ENCODE measurements around the gene EXOC3.

Gene EXOC3

GRCh38 chr5:476814-477175 is 33.8 kb downstream of the EXOC3 start:
- DNase-seq (ENCODE audit: low read depth), result no peak
- in situ Hi-C loops (cut with HindIII; ENCODE audit: low sequenced_read_pairs), result no loop called here
- no peak for TF ChIP-seq CTCF (IDR thresholded peaks at IDR 0.05; ENCODE audit: low read depth, low read length, missing control alignments)
- H3K4me3 ChIP-seq (ENCODE audit: low read depth, low read length), result no peak overlapping the region

- no peak overlapping the region for H3K4me3 ChIP-seq (ENCODE audit: low read depth, low read length)
- no peak for TF ChIP-seq CTCF (IDR thresholded peaks at IDR 0.05; ENCODE audit: low read depth, low read length, missing control alignments)
- no peak for DNase-seq (ENCODE audit: low read depth)
- in situ Hi-C loops (cut with HindIII; ENCODE audit: low sequenced_read_pairs), result no loop called here
These were observed 34.3 kb downstream of the EXOC3 start for GRCh38 chr5:477247-477646.

- TF ChIP-seq CTCF (IDR thresholded peaks at IDR 0.05; ENCODE audit: low read depth, low read length, missing control alignments), result no peak
- no peak for DNase-seq (ENCODE audit: low read depth)
- no peak overlapping the region for H3K4me3 ChIP-seq (ENCODE audit: low read depth, low read length)
- in situ Hi-C loops (cut with HindIII; ENCODE audit: low sequenced_read_pairs), result no loop called here
These were observed 34.9 kb downstream of the EXOC3 start for GRCh38 chr5:477871-478270.

- H3K4me3 ChIP-seq (ENCODE audit: low read depth, low read length), result no peak overlapping the region
- no peak for DNase-seq (ENCODE audit: low read depth)
- in situ Hi-C loops (cut with HindIII; ENCODE audit: low sequenced_read_pairs), result no loop called here
- TF ChIP-seq CTCF (IDR thresholded peaks at IDR 0.05; ENCODE audit: low read depth, low read length, missing control alignments), result no peak
These were observed 35.5 kb downstream of the EXOC3 start for GRCh38 chr5:478369-478981.

GRCh38 chr5:478982-479535 is 36.1 kb downstream of the EXOC3 start:
- no peak for TF ChIP-seq CTCF (IDR thresholded peaks at IDR 0.05; ENCODE audit: low read depth, low read length, missing control alignments)
- H3K4me3 ChIP-seq (ENCODE audit: low read depth, low read length), result no peak overlapping the region
- in situ Hi-C loops (cut with HindIII; ENCODE audit: low sequenced_read_pairs), result no loop called here
- no peak for DNase-seq (ENCODE audit: low read depth)

- no peak for DNase-seq (ENCODE audit: low read depth)
- no peak for TF ChIP-seq CTCF (IDR thresholded peaks at IDR 0.05; ENCODE audit: low read depth, low read length, missing control alignments)
- in situ Hi-C loops (cut with HindIII; ENCODE audit: low sequenced_read_pairs), result no loop called here
- H3K4me3 ChIP-seq (ENCODE audit: low read depth, low read length), result no peak overlapping the region
These were observed 36.8 kb downstream of the EXOC3 start for GRCh38 chr5:479566-480319.

Data from astrocyte of the cerebellum (primary cell).